ENCODE data around the gene ABHD4.
"Not testable (repeated sequence)": the region's sequence is repeated elsewhere in the genome, so short reads cannot be mapped to it uniquely, and the experiment has no call there.

ABHD4 gene

GRCh38 chr14:22614240-22614799, 16.2 kb downstream of the ABHD4 start:
- no peak overlapping the region for H2AFZ ChIP-seq (ENCODE audit: low read length)
- no peak overlapping the region for H3K4me2 ChIP-seq (ENCODE audit: low read depth, low read length, poor library complexity, severe bottlenecking)

DNA sequence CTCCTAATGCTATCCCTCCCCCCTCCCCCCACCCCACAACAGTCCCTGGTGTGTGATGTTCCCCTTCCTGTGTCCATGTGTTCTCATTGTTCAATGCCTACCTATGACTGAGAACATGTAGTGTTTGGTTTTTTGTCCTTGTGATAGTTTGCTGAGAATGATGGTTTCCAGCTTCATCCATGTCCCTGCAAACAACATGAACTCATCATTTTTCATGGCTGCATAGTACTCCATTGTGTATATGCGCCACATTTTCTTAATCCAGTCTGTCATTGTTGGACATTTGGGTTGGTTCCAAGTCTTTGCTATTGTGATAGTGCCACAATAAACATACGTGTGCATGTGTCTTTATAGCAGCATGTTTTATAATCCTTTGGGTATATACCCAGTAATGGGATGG, 17.7 kb downstream of the ABHD4 start:
- not testable (repeated sequence) for H3K4me1 ChIP-seq (ENCODE audit: insufficient read depth, low read length, poor library complexity, severe bottlenecking)

More at GRCh38 chr14:22614240-22614799, 16.2 kb downstream of the ABHD4 start:
- no peaks in the 10 kb centered on the region for H4K20me1 ChIP-seq (ENCODE audit: insufficient read depth, low read length, poor library complexity, severe bottlenecking)
- H3K9me3 ChIP-seq (ENCODE audit: insufficient read depth, low read depth, low read length) = no peaks in the 10 kb centered on the region
- H3K4me1 ChIP-seq (ENCODE audit: insufficient read depth, low read length, poor library complexity, severe bottlenecking) = no peaks in the 10 kb centered on the region
- no peaks in the 10 kb centered on the region for H3K79me2 ChIP-seq (ENCODE audit: insufficient read depth, low read length)
- no peak overlapping the region for H3K4me3 ChIP-seq (ENCODE audit: low read length, poor library complexity, severe bottlenecking)
- H3K9me2 ChIP-seq (replicated peaks; ENCODE audit: low read depth, low read length) = no peaks in the 10 kb centered on the region
- no peaks in the 10 kb centered on the region for H3K27me3 ChIP-seq (ENCODE audit: insufficient read depth, low read length, poor library complexity, severe bottlenecking)
- H3K36me3 ChIP-seq (ENCODE audit: insufficient read depth, low read length) = no peaks in the 10 kb centered on the region; the same call in 1 of the 2 replicates
- no peaks in the 10 kb centered on the region for H3F3A ChIP-seq (ENCODE audit: low read depth)
- TF ChIP-seq EZH2phosphoT487 (IDR thresholded peaks at IDR 0.05; ENCODE audit: borderline replicate concordance) = no peak
- TF ChIP-seq, protein P1, sequence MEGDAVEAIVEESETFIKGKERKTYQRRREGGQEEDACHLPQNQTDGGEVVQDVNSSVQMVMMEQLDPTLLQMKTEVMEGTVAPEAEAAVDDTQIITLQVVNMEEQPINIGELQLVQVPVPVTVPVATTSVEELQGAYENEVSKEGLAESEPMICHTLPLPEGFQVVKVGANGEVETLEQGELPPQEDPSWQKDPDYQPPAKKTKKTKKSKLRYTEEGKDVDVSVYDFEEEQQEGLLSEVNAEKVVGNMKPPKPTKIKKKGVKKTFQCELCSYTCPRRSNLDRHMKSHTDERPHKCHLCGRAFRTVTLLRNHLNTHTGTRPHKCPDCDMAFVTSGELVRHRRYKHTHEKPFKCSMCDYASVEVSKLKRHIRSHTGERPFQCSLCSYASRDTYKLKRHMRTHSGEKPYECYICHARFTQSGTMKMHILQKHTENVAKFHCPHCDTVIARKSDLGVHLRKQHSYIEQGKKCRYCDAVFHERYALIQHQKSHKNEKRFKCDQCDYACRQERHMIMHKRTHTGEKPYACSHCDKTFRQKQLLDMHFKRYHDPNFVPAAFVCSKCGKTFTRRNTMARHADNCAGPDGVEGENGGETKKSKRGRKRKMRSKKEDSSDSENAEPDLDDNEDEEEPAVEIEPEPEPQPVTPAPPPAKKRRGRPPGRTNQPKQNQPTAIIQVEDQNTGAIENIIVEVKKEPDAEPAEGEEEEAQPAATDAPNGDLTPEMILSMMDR (conservative IDR thresholded peaks at IDR 0.05; ENCODE audit: low read length) = no peak
- H3K9ac ChIP-seq (ENCODE audit: low read depth, low read length, poor library complexity, severe bottlenecking) = no peak overlapping the region

DNA sequence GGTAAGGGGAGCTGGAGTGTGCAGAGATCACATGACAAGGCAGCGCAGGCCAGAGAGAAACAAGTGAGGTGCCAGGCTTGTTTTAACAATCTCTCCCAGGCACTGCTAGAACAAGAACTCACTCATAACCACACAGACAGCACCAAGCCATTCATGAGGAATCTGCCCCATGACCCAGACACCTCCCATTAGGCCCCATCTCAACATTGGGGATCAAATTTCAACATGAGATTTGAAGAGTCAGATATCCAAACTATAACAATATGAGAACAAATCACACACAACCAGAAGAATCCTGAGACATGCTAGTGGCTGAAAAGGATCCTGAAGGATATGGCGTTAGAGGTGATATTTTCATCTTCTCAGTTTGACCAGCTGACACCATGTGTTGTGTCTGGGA, 24.2 kb downstream of the ABHD4 start:
- Histone ChIP-seq H3K4me2 (ENCODE audit: low read depth, low read length, poor library complexity, severe bottlenecking) (no peak overlapping the region), H3K27me3 (ENCODE audit: insufficient read depth, low read length, poor library complexity, severe bottlenecking) (no peaks in the 10 kb centered on the region), H3K4me1 (ENCODE audit: insufficient read depth, low read length, poor library complexity, severe bottlenecking) (peaks cover 6% of the 10 kb centered on the region), H3K9me2 (replicated peaks; ENCODE audit: low read depth, low read length) (no peaks in the 10 kb centered on the region), H3K9ac (ENCODE audit: low read depth, low read length, poor library complexity, severe bottlenecking) (no peak overlapping the region), H2AFZ (ENCODE audit: low read length) (no peak overlapping the region), H3F3A (ENCODE audit: low read depth) (no peaks in the 10 kb centered on the region), H3K36me3 (ENCODE audit: insufficient read depth, low read length) (no peaks in the 10 kb centered on the region), H3K79me2 (ENCODE audit: insufficient read depth, low read length) (no peaks in the 10 kb centered on the region), H3K9me3 (ENCODE audit: insufficient read depth, low read depth, low read length) (no peaks in the 10 kb centered on the region), H4K20me1 (ENCODE audit: insufficient read depth, low read length, poor library complexity, severe bottlenecking) (no peaks in the 10 kb centered on the region), H3K4me3 (ENCODE audit: low read length, poor library complexity, severe bottlenecking) (no peak overlapping the region)
- TF ChIP-seq, protein P1 (conservative IDR thresholded peaks at IDR 0.05; ENCODE audit: low read length) = no peak
- no peak for TF ChIP-seq EZH2phosphoT487 (IDR thresholded peaks at IDR 0.05; ENCODE audit: borderline replicate concordance)

More for the DNA sequence above, 17.7 kb downstream of the ABHD4 start:
- H2AFZ ChIP-seq (ENCODE audit: low read length); H4K20me1 ChIP-seq (ENCODE audit: insufficient read depth, low read length, poor library complexity, severe bottlenecking); H3K9me3 ChIP-seq (ENCODE audit: insufficient read depth, low read depth, low read length); H3F3A ChIP-seq (ENCODE audit: low read depth); H3K9ac ChIP-seq (ENCODE audit: low read depth, low read length, poor library complexity, severe bottlenecking); H3K27me3 ChIP-seq (ENCODE audit: insufficient read depth, low read length, poor library complexity, severe bottlenecking); H3K9me2 ChIP-seq (replicated peaks; ENCODE audit: low read depth, low read length); H3K4me2 ChIP-seq (ENCODE audit: low read depth, low read length, poor library complexity, severe bottlenecking); H3K4me3 ChIP-seq (ENCODE audit: low read length, poor library complexity, severe bottlenecking); H3K79me2 ChIP-seq (ENCODE audit: insufficient read depth, low read length); H3K36me3 ChIP-seq (ENCODE audit: insufficient read depth, low read length): not testable (repeated sequence)

DNA sequence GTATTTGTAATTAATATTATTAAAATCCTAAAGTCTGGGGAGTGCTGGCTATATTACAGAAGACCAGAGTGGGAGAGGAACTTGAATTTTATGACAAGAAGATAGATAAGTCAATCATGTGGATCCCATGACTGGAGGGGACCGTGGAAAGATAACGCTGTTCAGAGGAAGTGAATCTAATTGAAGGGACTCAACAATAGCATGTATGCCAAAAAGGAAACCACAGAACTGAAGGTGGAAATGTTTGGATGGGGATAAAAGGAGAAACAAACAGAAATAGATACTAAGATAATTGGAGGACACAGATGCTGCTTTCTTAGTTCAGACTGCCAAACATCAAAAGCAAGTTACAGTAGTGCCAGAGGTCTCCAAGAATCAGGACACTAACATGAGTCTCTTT, 24.9 kb downstream of the ABHD4 start:
- Histone ChIP-seq H3F3A (ENCODE audit: low read depth) (no peaks in the 10 kb centered on the region), H3K9me3 (ENCODE audit: insufficient read depth, low read depth, low read length) (no peaks in the 10 kb centered on the region), H4K20me1 (ENCODE audit: insufficient read depth, low read length, poor library complexity, severe bottlenecking) (no peaks in the 10 kb centered on the region), H3K4me3 (ENCODE audit: low read length, poor library complexity, severe bottlenecking) (no peak overlapping the region), H2AFZ (ENCODE audit: low read length) (no peak overlapping the region), H3K36me3 (ENCODE audit: insufficient read depth, low read length) (no peaks in the 10 kb centered on the region), H3K4me1 (ENCODE audit: insufficient read depth, low read length, poor library complexity, severe bottlenecking) (peaks cover 6% of the 10 kb centered on the region), H3K79me2 (ENCODE audit: insufficient read depth, low read length) (no peaks in the 10 kb centered on the region), H3K9ac (ENCODE audit: low read depth, low read length, poor library complexity, severe bottlenecking) (no peak overlapping the region), H3K4me2 (ENCODE audit: low read depth, low read length, poor library complexity, severe bottlenecking) (no peak overlapping the region), H3K9me2 (replicated peaks; ENCODE audit: low read depth, low read length) (no peaks in the 10 kb centered on the region), H3K27me3 (ENCODE audit: insufficient read depth, low read length, poor library complexity, severe bottlenecking) (no peaks in the 10 kb centered on the region)
- TF ChIP-seq, protein P1 (conservative IDR thresholded peaks at IDR 0.05; ENCODE audit: low read length) = no peak
- TF ChIP-seq EZH2phosphoT487 (IDR thresholded peaks at IDR 0.05; ENCODE audit: borderline replicate concordance) = no peak
